Measurements from ENCODE around the gene TMEM87B. TPM values are rescaled to one million over a fixed set of nuclear protein-coding genes. Genes with fewer than 3 reads are reported as not detected.

TMEM87B gene
- total RNA-seq, 2 donors from 2014 or later: 26.1 to 35.3 TPM

- H3K9me3 ChIP-seq: no peaks in the 10 kb centered on the region
- TF ChIP-seq CTCF (IDR thresholded peaks at IDR 0.05): no peak
- ATAC-seq (ENCODE audit: insufficient number of reproducible peaks, low FRiP score, low read depth): no peak
- H3K27me3 ChIP-seq (replicated peaks; ENCODE audit: insufficient read depth): no peaks in the 10 kb centered on the region
- H3K36me3 ChIP-seq: no peaks in the 10 kb centered on the region
- H3K27ac ChIP-seq: no peak overlapping the region
- no peak overlapping the region for H3K4me3 ChIP-seq
- no peaks in the 10 kb centered on the region for H3K4me1 ChIP-seq (ENCODE audit: control insufficient read depth in 1 of 2, low read depth in 2 of 2)
- no peak for DNase-seq (ENCODE audit: low spot score)
Observed at GRCh38 chr2:112150851-112151250, 95.8 kb downstream of the TMEM87B start.

- H3K27me3 ChIP-seq (replicated peaks; ENCODE audit: insufficient read depth): no peaks in the 10 kb centered on the region
- H3K4me1 ChIP-seq (ENCODE audit: control insufficient read depth in 1 of 2, low read depth in 2 of 2): no peaks in the 10 kb centered on the region
- no peaks in the 10 kb centered on the region for H3K9me3 ChIP-seq
- DNase-seq (ENCODE audit: low spot score) (no peak), ATAC-seq (ENCODE audit: insufficient number of reproducible peaks, low FRiP score, low read depth) (no peak)
- H3K27ac ChIP-seq: no peak overlapping the region
- H3K4me3 ChIP-seq: no peak overlapping the region
- TF ChIP-seq CTCF (IDR thresholded peaks at IDR 0.05): no peak
- no peaks in the 10 kb centered on the region for H3K36me3 ChIP-seq
Observed at GRCh38 chr2:112151271-112151670, 96.2 kb downstream of the TMEM87B start.

GRCh38 chr2:112151701-112152440 lies 96.8 kb downstream of the TMEM87B start:
- Histone ChIP-seq H3K4me1 (ENCODE audit: control insufficient read depth in 1 of 2, low read depth in 2 of 2) (no peaks in the 10 kb centered on the region), H3K4me3 (no peak overlapping the region), H3K27ac (no peak overlapping the region), H3K27me3 (replicated peaks; ENCODE audit: insufficient read depth) (no peaks in the 10 kb centered on the region), H3K9me3 (no peaks in the 10 kb centered on the region), H3K36me3 (no peaks in the 10 kb centered on the region)
- no peak for DNase-seq (ENCODE audit: low spot score)
- TF ChIP-seq CTCF (IDR thresholded peaks at IDR 0.05): no peak
- no peak for ATAC-seq (ENCODE audit: insufficient number of reproducible peaks, low FRiP score, low read depth)

GRCh38 chr2:112152476-112153178 lies 97.6 kb downstream of the TMEM87B start:
- Histone ChIP-seq H3K27ac (no peak overlapping the region), H3K9me3 (no peaks in the 10 kb centered on the region), H3K27me3 (replicated peaks; ENCODE audit: insufficient read depth) (no peaks in the 10 kb centered on the region), H3K4me1 (ENCODE audit: control insufficient read depth in 1 of 2, low read depth in 2 of 2) (no peaks in the 10 kb centered on the region), H3K36me3 (no peaks in the 10 kb centered on the region), H3K4me3 (no peak overlapping the region)
- DNase-seq (ENCODE audit: low spot score) (no peak), ATAC-seq (ENCODE audit: insufficient number of reproducible peaks, low FRiP score, low read depth) (no peak)
- no peak for TF ChIP-seq CTCF (IDR thresholded peaks at IDR 0.05)

GRCh38 chr2:112153179-112153490 lies 98.1 kb downstream of the TMEM87B start:
- no peaks in the 10 kb centered on the region for H3K4me1 ChIP-seq (ENCODE audit: control insufficient read depth in 1 of 2, low read depth in 2 of 2)
- no peak for DNase-seq (ENCODE audit: low spot score)

More at GRCh38 chr2:112153179-112153490, 98.1 kb downstream of the TMEM87B start:
- no peak for ATAC-seq (ENCODE audit: insufficient number of reproducible peaks, low FRiP score, low read depth)
- H3K27me3 ChIP-seq (replicated peaks; ENCODE audit: insufficient read depth): no peaks in the 10 kb centered on the region
- no peak for TF ChIP-seq CTCF (IDR thresholded peaks at IDR 0.05)
- no peak overlapping the region for H3K27ac ChIP-seq
- H3K4me3 ChIP-seq: no peak overlapping the region
- no peaks in the 10 kb centered on the region for H3K36me3 ChIP-seq
- H3K9me3 ChIP-seq: no peaks in the 10 kb centered on the region

Measured in thoracic aorta (tissue), 2 donors.